Colonic mucosa (tissue), 4 donors: Measurements from ENCODE around the gene SP100. TPM values are rescaled to one million over a fixed set of nuclear protein-coding genes. Genes with fewer than 3 reads are reported as not detected.
"Not testable (repeated sequence)": the region's sequence is repeated elsewhere in the genome, so short reads cannot be mapped to it uniquely, and the experiment has no call there.

Experiments
- DNase-seq: peaks from one replicate; pipeline ENCODE4 v3.0.0-alpha.2; 2020
- H3K27ac ChIP-seq: fragments of 200-600 bp; one replicate; pipeline ENCODE4 v1.8.0; 2021
- H3K27me3 ChIP-seq: fragments of 200-600 bp; one replicate; pipeline ENCODE4 v1.8.0; 2021
- H3K36me3 ChIP-seq: fragments of 200-600 bp; one replicate; pipeline ENCODE4 v1.8.0; 2021
- H3K4me1 ChIP-seq: fragments of 200-600 bp; one replicate; pipeline ENCODE4 v1.8.0; 2021; ENCODE audit warnings: mild to moderate bottlenecking
- H3K4me3 ChIP-seq: fragments of 200-600 bp; one replicate; pipeline ENCODE4 v1.8.0; 2021
- H3K9ac ChIP-seq, 2 donors: one replicate each; pipeline ENCODE4 v1.7.0; 2013; ENCODE audit warnings: control low read depth in 2 of 2, low read depth in 2 of 2, low read length in 2 of 2
- H3K9me3 ChIP-seq: fragments of 200-600 bp; one replicate; pipeline ENCODE4 v1.8.0; 2021
- CTCF ChIP-seq: fragments of 200-600 bp; IDR thresholded peaks from one replicate; pipeline ENCODE4 v1.8.0; 2022; ENCODE audit warnings: antibody characterized with exemption, mild to moderate bottlenecking
- intact Hi-C: fragments of 100-400 bp; cut with DNase I; formaldehyde crosslinking; loops from one replicate; pipeline ENCODE4 v1.14.1; 2022
- total RNA-seq, 2 donors: library from RNA; stranded (reverse); fragmentation: NEBNext Ultra II Directional in 1 of 2; extraction: Animal tissue kit (Norgen Biotek cat#: 25700) in 1 of 2; gene quantifications; one replicate each; pipeline ENCODE4 v1.2.1, GENCODE V29; 2021
- donor health status: healthy.
- donor health status: DM: no; HTN: no; CAD: no.
- donor health status: DM: no; HTN: no; CAD: no.

Gene SP100
- total RNA-seq: 10 to 100 TPM; 35.7 to 53.6 TPM

DNA sequence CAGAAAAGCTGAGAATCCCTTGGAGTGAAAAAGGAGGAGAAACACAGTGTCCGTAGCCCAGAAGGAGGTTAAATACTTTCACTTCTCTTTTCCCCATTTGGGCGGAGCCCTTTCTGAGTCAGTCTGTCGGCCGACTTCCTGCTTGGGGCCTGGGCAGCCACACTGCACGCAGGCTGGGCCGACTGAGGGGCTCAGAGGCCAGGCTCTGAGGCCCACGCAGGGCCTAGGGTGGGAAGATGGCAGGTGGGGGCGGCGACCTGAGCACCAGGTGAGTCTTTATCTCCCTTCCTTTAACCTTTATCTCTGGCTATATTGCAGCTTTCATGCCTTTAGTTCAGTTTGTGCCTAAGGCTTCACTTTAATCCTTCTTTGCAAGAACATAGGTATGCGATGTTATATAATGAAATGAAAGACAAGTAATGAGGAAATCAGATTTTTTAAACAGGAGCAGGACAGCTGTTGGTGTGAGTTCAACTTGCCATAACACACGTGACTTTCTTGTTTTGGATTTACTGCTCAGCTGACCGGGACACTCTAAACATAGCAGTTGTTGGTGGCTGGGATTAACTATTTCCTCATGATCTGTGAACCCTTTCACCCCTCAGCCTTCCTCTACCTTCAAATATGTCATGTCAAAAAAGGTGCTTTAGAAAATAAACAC, at the start of gene SP100:
TSS of gene SP100 (plus strand) at position 141 of the 661 bp plus-strand sequence. CDS start at position 237, 96 bp downstream.
- Histone ChIP-seq H3K27me3 (no peaks in the 10 kb centered on the region), H3K4me1 (peaks cover 4% of the 10 kb centered on the region), H3K9me3 (no peaks in the 10 kb centered on the region), H3K4me3 (peak within 1 kb of the TSS; percentile 38), H3K27ac (peak within 1 kb of the TSS; percentile 98), H3K9ac (peak within 1 kb of the TSS; percentile 77 to 95), H3K36me3 (no peaks in the 10 kb centered on the region)
- TF ChIP-seq CTCF: no peak
- DNase-seq: peak; percentile 85
- intact Hi-C loops: loop anchor here (10.0 kb wide), 1 partner anchor 91 kb away; the partner anchor contains the start of gene SP140L

- H3K27ac ChIP-seq: no peak overlapping the region
- H3K4me3 ChIP-seq: no peak overlapping the region
- H3K4me1 ChIP-seq: no peaks in the 10 kb centered on the region
- no peaks in the 10 kb centered on the region for H3K36me3 ChIP-seq
- no peak for DNase-seq
- no peaks in the 10 kb centered on the region for H3K27me3 ChIP-seq
- no peak overlapping the region for H3K9ac ChIP-seq
- H3K9me3 ChIP-seq: no peaks in the 10 kb centered on the region
- TF ChIP-seq CTCF: no peak
- intact Hi-C loops: no loop called here
These were observed 33.9 kb upstream of the SP100 start for GRCh38 chr2:230382108-230382507.

- H3K9ac ChIP-seq: no peak overlapping the region
- H3K27me3 ChIP-seq: no peaks in the 10 kb centered on the region
- no peaks in the 10 kb centered on the region for H3K4me1 ChIP-seq
- no peak for TF ChIP-seq CTCF
- DNase-seq: no peak
- no peak overlapping the region for H3K27ac ChIP-seq
- intact Hi-C loops: no loop called here
- H3K9me3 ChIP-seq: no peaks in the 10 kb centered on the region
- H3K36me3 ChIP-seq: no peaks in the 10 kb centered on the region
- H3K4me3 ChIP-seq: no peak overlapping the region
These were observed 32.5 kb upstream of the SP100 start for GRCh38 chr2:230383453-230383852.

DNA sequence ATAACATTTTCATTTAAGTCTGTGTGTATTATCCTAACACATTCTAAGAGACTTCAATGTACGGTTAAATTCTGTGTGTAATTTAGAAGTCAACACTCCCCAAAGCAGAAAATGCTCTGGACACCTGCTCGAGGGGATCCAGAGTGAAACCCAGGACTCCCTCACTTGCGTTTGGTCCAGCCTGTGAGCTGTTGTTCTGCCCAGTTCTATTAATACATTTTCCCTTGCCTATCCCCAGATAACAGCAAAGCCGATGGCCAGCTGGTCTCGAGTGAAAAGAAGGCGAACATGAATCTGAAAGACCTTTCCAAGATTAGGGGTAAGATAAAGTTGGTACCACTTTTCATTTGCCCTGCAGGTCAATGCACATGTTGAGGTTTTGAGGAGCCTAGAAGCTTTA, 31.0 kb upstream of the SP100 start:
- no peak for TF ChIP-seq CTCF
- Histone ChIP-seq H3K27ac (no peak overlapping the region), H3K27me3 (no peaks in the 10 kb centered on the region), H3K36me3 (no peaks in the 10 kb centered on the region), H3K4me3 (no peak overlapping the region), H3K9me3 (no peaks in the 10 kb centered on the region), H3K4me1 (no peaks in the 10 kb centered on the region), H3K9ac (no peak overlapping the region)
- DNase-seq: no peak
- intact Hi-C loops: no loop called here

- DNase-seq: no peak
- Histone ChIP-seq H3K27me3 (no peaks in the 10 kb centered on the region), H3K4me3 (no peak overlapping the region), H3K9ac (no peak overlapping the region), H3K36me3 (no peaks in the 10 kb centered on the region), H3K9me3 (no peaks in the 10 kb centered on the region), H3K4me1 (no peaks in the 10 kb centered on the region), H3K27ac (no peak overlapping the region)
- intact Hi-C loops: no loop called here
- no peak for TF ChIP-seq CTCF
These were observed 21.7 kb upstream of the SP100 start for GRCh38 chr2:230394301-230394700.

DNA sequence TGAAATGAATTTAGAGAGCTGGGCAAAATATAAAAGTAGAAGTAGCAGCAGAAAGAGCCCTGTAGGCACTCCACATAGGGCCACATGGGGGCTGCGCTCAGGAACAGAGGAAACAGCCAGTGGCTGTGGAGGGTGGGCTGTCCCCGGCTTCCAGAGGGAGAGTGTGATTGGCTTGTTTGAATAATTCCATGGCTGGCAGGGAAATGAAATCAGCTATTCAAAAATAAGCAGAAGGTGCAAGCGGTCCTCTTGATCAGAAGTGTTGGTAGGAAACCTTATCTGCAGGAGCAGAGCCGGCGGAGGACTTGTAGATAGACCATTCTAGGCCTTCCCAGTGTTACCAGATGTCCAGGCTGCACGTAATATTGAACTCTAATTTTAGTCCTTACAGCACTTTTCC, 17.3 kb upstream of the SP100 start:
- H3K4me1 ChIP-seq, H3K9ac ChIP-seq, H3K4me3 ChIP-seq, H3K9me3 ChIP-seq, intact Hi-C loops, H3K27me3 ChIP-seq, H3K36me3 ChIP-seq, H3K27ac ChIP-seq, DNase-seq: not testable (repeated sequence)
